Stimulated activated memory B cell treated with anti-CD40 and anti-IgM and Interleukin-4, amounts not matched to agents 10 μg/mL and 1 μg/mL and 100 μg/mL, for 72 hours (primary cell): ENCODE measurements around the gene NPAS3.

Source experiments
- ATAC-seq: fragments of 150-1000 bp; cut with Tn5 transposase; 2 replicates; pipeline ENCODE4 v1.10.0; 2021
- H3K27ac Mint-ChIP-seq: one replicate; pipeline ENCODE4 v1.8.0; 2022; ENCODE audit warnings: mild to moderate bottlenecking, mixed read lengths
- H3K27me3 Mint-ChIP-seq: one replicate; pipeline ENCODE4 v1.8.0; 2022; ENCODE audit warnings: mixed read lengths
- H3K36me3 Mint-ChIP-seq: one replicate; pipeline ENCODE4 v1.8.0; 2022; ENCODE audit warnings: mixed read lengths
- H3K4me1 Mint-ChIP-seq: one replicate; pipeline ENCODE4 v1.8.0; 2022; ENCODE audit warnings: mixed read lengths
- H3K4me3 Mint-ChIP-seq: one replicate; pipeline ENCODE4 v1.8.0; 2022; ENCODE audit warnings: mild to moderate bottlenecking, moderate library complexity, mixed read lengths
- H3K9me3 Mint-ChIP-seq: one replicate; pipeline ENCODE4 v1.8.0; 2022; ENCODE audit warnings: mixed read lengths

The NPAS3 gene

GRCh38 chr14:33198684-33199083, 260.0 kb downstream of the NPAS3 start:
- Mint-ChIP-seq H3K9me3 (no peaks in the 10 kb centered on the region), H3K4me3 (no peak overlapping the region), H3K4me1 (no peaks in the 10 kb centered on the region), H3K36me3 (no peaks in the 10 kb centered on the region), H3K27ac (no peak overlapping the region), H3K27me3 (no peaks in the 10 kb centered on the region)
- no peak for ATAC-seq

- no peaks in the 10 kb centered on the region for H3K36me3 Mint-ChIP-seq
- no peak overlapping the region for H3K27ac Mint-ChIP-seq
- no peak for ATAC-seq
- H3K27me3 Mint-ChIP-seq = no peaks in the 10 kb centered on the region
- no peak overlapping the region for H3K4me3 Mint-ChIP-seq
- H3K9me3 Mint-ChIP-seq = no peaks in the 10 kb centered on the region
- H3K4me1 Mint-ChIP-seq = no peaks in the 10 kb centered on the region
These were observed 262.4 kb downstream of the NPAS3 start for GRCh38 chr14:33201116-33201515.

GRCh38 chr14:33206981-33207380, 268.3 kb downstream of the NPAS3 start:
- no peak overlapping the region for H3K4me3 Mint-ChIP-seq
- no peak for ATAC-seq
- no peaks in the 10 kb centered on the region for H3K27me3 Mint-ChIP-seq
- H3K4me1 Mint-ChIP-seq = no peaks in the 10 kb centered on the region
- no peaks in the 10 kb centered on the region for H3K9me3 Mint-ChIP-seq
- no peaks in the 10 kb centered on the region for H3K36me3 Mint-ChIP-seq
- no peak overlapping the region for H3K27ac Mint-ChIP-seq

GRCh38 chr14:33207467-33208017, 268.9 kb downstream of the NPAS3 start:
- Mint-ChIP-seq H3K4me3 (no peak overlapping the region), H3K27ac (no peak overlapping the region), H3K27me3 (no peaks in the 10 kb centered on the region), H3K36me3 (no peaks in the 10 kb centered on the region), H3K9me3 (no peaks in the 10 kb centered on the region), H3K4me1 (no peaks in the 10 kb centered on the region)
- ATAC-seq = no peak

- Mint-ChIP-seq H3K27me3 (no peaks in the 10 kb centered on the region), H3K27ac (no peak overlapping the region), H3K36me3 (no peaks in the 10 kb centered on the region), H3K4me1 (no peaks in the 10 kb centered on the region), H3K9me3 (no peaks in the 10 kb centered on the region), H3K4me3 (no peak overlapping the region)
- ATAC-seq = no peak
These were observed 271.6 kb downstream of the NPAS3 start for GRCh38 chr14:33210311-33210710.

GRCh38 chr14:33218026-33218425, 279.3 kb downstream of the NPAS3 start:
- H3K4me1 Mint-ChIP-seq = no peaks in the 10 kb centered on the region
- no peaks in the 10 kb centered on the region for H3K27me3 Mint-ChIP-seq
- H3K36me3 Mint-ChIP-seq = no peaks in the 10 kb centered on the region
- peaks cover 3% of the 10 kb centered on the region for H3K9me3 Mint-ChIP-seq
- H3K4me3 Mint-ChIP-seq = no peak overlapping the region
- no peak overlapping the region for H3K27ac Mint-ChIP-seq
- no peak for ATAC-seq

- ATAC-seq = no peak
- Mint-ChIP-seq H3K9me3 (peaks cover 3% of the 10 kb centered on the region), H3K27ac (no peak overlapping the region), H3K4me3 (no peak overlapping the region), H3K36me3 (no peaks in the 10 kb centered on the region), H3K27me3 (no peaks in the 10 kb centered on the region), H3K4me1 (no peaks in the 10 kb centered on the region)
These were observed 281.3 kb downstream of the NPAS3 start for GRCh38 chr14:33219957-33220356.

GRCh38 chr14:33229269-33229929, 290.7 kb downstream of the NPAS3 start:
- H3K4me3 Mint-ChIP-seq = no peak overlapping the region

GRCh38 chr14:33230021-33230420, 291.3 kb downstream of the NPAS3 start:
- Mint-ChIP-seq H3K9me3 (no peaks in the 10 kb centered on the region), H3K4me3 (no peak overlapping the region), H3K4me1 (no peaks in the 10 kb centered on the region), H3K27me3 (no peaks in the 10 kb centered on the region), H3K36me3 (no peaks in the 10 kb centered on the region), H3K27ac (no peak overlapping the region)
- no peak for ATAC-seq

More at GRCh38 chr14:33229269-33229929, 290.7 kb downstream of the NPAS3 start:
- H3K36me3 Mint-ChIP-seq = no peaks in the 10 kb centered on the region
- no peak for ATAC-seq
- no peaks in the 10 kb centered on the region for H3K4me1 Mint-ChIP-seq
- no peak overlapping the region for H3K27ac Mint-ChIP-seq
- no peaks in the 10 kb centered on the region for H3K27me3 Mint-ChIP-seq
- no peaks in the 10 kb centered on the region for H3K9me3 Mint-ChIP-seq

- Mint-ChIP-seq H3K36me3 (no peaks in the 10 kb centered on the region), H3K4me1 (no peaks in the 10 kb centered on the region), H3K4me3 (no peak overlapping the region), H3K27ac (no peak overlapping the region), H3K27me3 (no peaks in the 10 kb centered on the region), H3K9me3 (no peaks in the 10 kb centered on the region)
- ATAC-seq = no peak
These were observed 293.4 kb downstream of the NPAS3 start for GRCh38 chr14:33232031-33232430.

GRCh38 chr14:33237115-33237740, 298.5 kb downstream of the NPAS3 start:
- no peaks in the 10 kb centered on the region for H3K9me3 Mint-ChIP-seq
- H3K27ac Mint-ChIP-seq = no peak overlapping the region
- no peaks in the 10 kb centered on the region for H3K36me3 Mint-ChIP-seq
- H3K4me3 Mint-ChIP-seq = no peak overlapping the region
- no peaks in the 10 kb centered on the region for H3K4me1 Mint-ChIP-seq
- ATAC-seq = no peak
- H3K27me3 Mint-ChIP-seq = no peaks in the 10 kb centered on the region

- Mint-ChIP-seq H3K27me3 (no peaks in the 10 kb centered on the region), H3K9me3 (no peaks in the 10 kb centered on the region), H3K36me3 (no peaks in the 10 kb centered on the region), H3K27ac (no peak overlapping the region), H3K4me1 (no peaks in the 10 kb centered on the region), H3K4me3 (no peak overlapping the region)
- no peak for ATAC-seq
These were observed 300.8 kb downstream of the NPAS3 start for GRCh38 chr14:33239465-33239864.

GRCh38 chr14:33240466-33240865, 301.8 kb downstream of the NPAS3 start:
- Mint-ChIP-seq H3K4me3 (no peak overlapping the region), H3K36me3 (no peaks in the 10 kb centered on the region), H3K9me3 (no peaks in the 10 kb centered on the region)

GRCh38 chr14:33241331-33241730, 302.7 kb downstream of the NPAS3 start:
- no peak for ATAC-seq
- H3K36me3 Mint-ChIP-seq = no peaks in the 10 kb centered on the region
- no peaks in the 10 kb centered on the region for H3K4me1 Mint-ChIP-seq
- H3K27ac Mint-ChIP-seq = no peak overlapping the region
- no peak overlapping the region for H3K4me3 Mint-ChIP-seq
- H3K9me3 Mint-ChIP-seq = no peaks in the 10 kb centered on the region
- no peaks in the 10 kb centered on the region for H3K27me3 Mint-ChIP-seq

More at GRCh38 chr14:33240466-33240865, 301.8 kb downstream of the NPAS3 start:
- no peak for ATAC-seq
- H3K27ac Mint-ChIP-seq = no peak overlapping the region
- no peaks in the 10 kb centered on the region for H3K27me3 Mint-ChIP-seq
- H3K4me1 Mint-ChIP-seq = no peaks in the 10 kb centered on the region

- H3K4me1 Mint-ChIP-seq = no peaks in the 10 kb centered on the region
- no peaks in the 10 kb centered on the region for H3K9me3 Mint-ChIP-seq
- no peaks in the 10 kb centered on the region for H3K36me3 Mint-ChIP-seq
- no peak for ATAC-seq
- no peak overlapping the region for H3K27ac Mint-ChIP-seq
- H3K27me3 Mint-ChIP-seq = no peaks in the 10 kb centered on the region
- no peak overlapping the region for H3K4me3 Mint-ChIP-seq
These were observed 310.6 kb downstream of the NPAS3 start for GRCh38 chr14:33249233-33249820.

GRCh38 chr14:33250963-33251362, 312.3 kb downstream of the NPAS3 start:
- no peak for ATAC-seq
- H3K36me3 Mint-ChIP-seq = no peaks in the 10 kb centered on the region
- H3K4me1 Mint-ChIP-seq = no peaks in the 10 kb centered on the region
- no peaks in the 10 kb centered on the region for H3K9me3 Mint-ChIP-seq
- no peaks in the 10 kb centered on the region for H3K27me3 Mint-ChIP-seq
- H3K4me3 Mint-ChIP-seq = no peak overlapping the region
- no peak overlapping the region for H3K27ac Mint-ChIP-seq
